Transverse colon (tissue), 4 donors: ENCODE data around the gene R3HDM4. TPM values are rescaled to one million over a fixed set of nuclear protein-coding genes. Genes with fewer than 3 reads are reported as not detected.

Experiments
- DNase-seq: peaks from one replicate; pipeline ENCODE4 v3.0.0-alpha.2; 2019
- H3K27ac ChIP-seq, 4 donors: fragments of 200-600 bp; sonication (generic); 2 replicates each; pipeline ENCODE4 v1.5.1; 2016 to 2018; ENCODE audit warnings: inconsistent platforms in 4 of 4
- H3K27me3 ChIP-seq: fragments of 200-600 bp; sonication (generic); 2 replicates; pipeline ENCODE4 v1.5.1; 2017; ENCODE audit warnings: inconsistent platforms
- H3K36me3 ChIP-seq, 4 donors: fragments of 200-600 bp; sonication (generic); 2 replicates each; pipeline ENCODE4 v1.5.1; 2017 to 2019; ENCODE audit warnings: inconsistent platforms in 4 of 4
- H3K4me1 ChIP-seq, 4 donors: fragments of 200-600 bp; sonication (generic); 2 replicates each; pipeline ENCODE4 v1.5.1; 2017 to 2020; ENCODE audit warnings: inconsistent platforms in 4 of 4
- H3K4me3 ChIP-seq, 4 donors: fragments of 200-600 bp; sonication (generic); 1 replicate in 1 of 4; 2 replicates in 3 of 4; pipeline versions ENCODE4 v1.5.1 to v1.6.1; 2017 to 2019; ENCODE audit warnings: inconsistent platforms in 4 of 4
- H3K9me3 ChIP-seq, 2 donors: fragments of 200-600 bp; sonication (generic); 2 replicates each; pipeline ENCODE4 v1.5.1; 2017 to 2019; ENCODE audit warnings: inconsistent platforms in 2 of 2
- CTCF ChIP-seq, 5 experiments: fragments of 200-600 bp in 3 of 5; fragments of 450-650 bp in 2 of 5; sonication (generic) in 3 of 5; IDR thresholded peaks; 1 replicate in 2 of 5; 2 replicates in 3 of 5; pipeline ENCODE4 v1.5.1; 2016 to 2017; ENCODE audit warnings: antibody characterized with exemption in 5 of 5, inconsistent platforms in 3 of 5, mild to moderate bottlenecking in 2 of 5, moderate library complexity in 1 of 5
- EP300 ChIP-seq: sonication (generic); formaldehyde crosslinking; IDR thresholded peaks from one replicate; pipeline ENCODE4 v1.6.1; 2017; ENCODE audit warnings: antibody characterized with exemption, low read depth
- POLR2A ChIP-seq: fragments of 450-650 bp; IDR thresholded peaks from one replicate; pipeline ENCODE4 v1.6.1; 2016; ENCODE audit warnings: antibody characterized with exemption, mild to moderate bottlenecking, moderate library complexity
- POLR2AphosphoS5 ChIP-seq, 3 donors: sonication (generic); formaldehyde crosslinking; IDR thresholded peaks; one replicate each; pipeline ENCODE4 v1.6.1; 2016; ENCODE audit warnings: antibody characterized with exemption in 3 of 3
- WGBS, 2 donors: methylation state at CpG; one replicate each; pipeline ENCODE4 v1.1.5; 2018; ENCODE audit warnings: low coverage in 1 of 2; 5-methylcytosine and 5-hydroxymethylcytosine counted together
- in situ Hi-C, 4 donors: fragments of 200-750 bp; cut with MboI; loops; one replicate each; pipeline versions ENCODE4 v1.15.0 to v1.15.1; 2017; ENCODE audit warnings: low sequenced_read_pairs in 3 of 4, low pct_ligation_motif_present in 1 of 4, low pct_unique_long_range_greater_than_20kb in 1 of 4
- intact Hi-C: fragments of 100-400 bp; cut with DNase I; formaldehyde crosslinking; loops from one replicate; pipeline ENCODE4 v1.15.1; 2023; ENCODE audit warnings: low total_unique reads
- total RNA-seq, 4 donors: library from RNA; depleted of rRNA; stranded (reverse); fragments of >200 nt; gene quantifications; one replicate each; pipeline ENCODE4 v1.1.0, GENCODE V29; 2016

R3HDM4 gene
- total RNA-seq, 4 donors from 2014 or later: 43.8 to 49.4 (median 46.7) TPM

DNA sequence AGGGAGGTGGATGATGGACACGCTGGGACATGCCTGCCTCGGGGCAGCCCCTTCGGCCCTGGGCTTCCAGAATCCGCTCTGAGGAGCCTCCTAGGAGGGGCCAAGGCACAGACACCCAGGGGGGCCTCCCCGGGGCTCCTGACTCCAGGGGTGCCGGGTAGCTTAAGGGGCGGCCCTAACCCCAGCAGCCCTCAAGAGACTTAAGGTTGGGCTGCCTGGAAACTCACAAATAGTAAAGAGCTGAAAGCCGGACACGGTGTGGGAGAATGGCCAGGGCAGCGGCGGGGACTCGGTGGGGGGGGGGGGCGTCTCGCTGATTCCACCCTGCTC, 20.5 kb upstream of the R3HDM4 start:
- Histone ChIP-seq H3K9me3 (no peaks in the 10 kb centered on the region), H3K27me3 (no peaks in the 10 kb centered on the region), H3K4me1 (peaks cover 22 to 39% (median 33%) of the 10 kb centered on the region in 4 donors), H3K36me3 (no peaks in the 10 kb centered on the region), H3K4me3 (no peak overlapping the region), H3K27ac (peak overlapping the region; percentile 68 to 88 (median 79))
- TF ChIP-seq POLR2AphosphoS5 (IDR thresholded peaks at IDR 0.05): no peak
- no peak for TF ChIP-seq POLR2A
- no peak for TF ChIP-seq EP300
- TF ChIP-seq CTCF (IDR thresholded peaks at IDR 0.05): no peak
- 72% methylated on average over 11 of the region's 14 CpGs; no CpG with 5 or more reads in 1 of the 2 donors for WGBS, 2 donors
- in situ Hi-C loops (no loop called here), intact Hi-C loops (no loop called here)
- no peak for DNase-seq

DNA sequence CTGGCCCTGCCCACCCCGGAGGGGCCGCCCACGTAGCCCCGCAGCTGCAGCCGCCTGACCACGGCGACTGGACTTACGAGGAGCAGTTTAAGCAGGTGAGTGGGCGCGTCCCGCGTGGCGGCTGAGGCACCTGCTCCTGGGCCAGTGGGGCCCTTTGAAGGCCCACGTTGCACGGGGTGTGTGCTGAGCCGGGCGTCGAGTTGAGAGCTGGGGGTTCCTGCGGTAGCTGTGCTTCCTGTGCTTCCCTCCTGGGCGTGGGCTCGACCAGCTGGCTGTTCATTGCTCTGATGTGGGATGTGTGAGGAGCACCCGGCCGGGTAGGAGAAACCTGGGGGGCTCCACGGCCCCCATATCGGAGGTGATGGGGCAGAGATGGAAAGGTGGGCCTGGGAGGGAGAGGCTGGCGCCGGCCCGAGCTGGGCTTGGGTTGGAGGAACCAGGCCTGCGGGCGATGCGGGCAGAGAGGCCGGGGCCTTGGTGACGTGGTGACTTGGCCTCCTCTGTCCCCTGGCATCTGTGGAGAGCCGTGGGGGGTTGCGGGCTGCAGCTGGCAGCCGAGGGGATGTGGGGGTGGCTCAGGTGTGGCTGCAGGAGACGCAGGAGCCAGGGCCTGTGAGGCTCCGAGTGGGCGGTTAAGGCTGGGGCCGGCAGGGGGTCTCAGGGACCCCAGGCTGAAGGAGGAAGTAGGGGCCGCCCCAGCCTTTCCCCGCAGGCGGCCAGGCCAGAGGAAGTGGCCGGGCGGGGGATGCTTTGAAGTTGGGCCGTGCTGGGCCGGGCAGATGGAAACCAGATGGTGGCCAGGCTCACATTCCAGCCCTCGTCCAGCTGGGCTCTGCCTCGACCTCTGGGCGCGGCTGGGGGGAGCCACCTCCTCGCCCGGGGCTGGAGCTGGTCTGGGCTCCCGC, 19.9 kb upstream of the R3HDM4 start:
- peak overlapping the region; percentile 68 to 88 (median 79) for H3K27ac ChIP-seq
- no peaks in the 10 kb centered on the region for H3K27me3 ChIP-seq
- WGBS, 2 donors: 33% methylated on average over 51 of the region's 54 CpGs; no CpG with 5 or more reads in 1 of the 2 donors
- H3K4me3 ChIP-seq: peak overlapping the region in 2 of 4 donors; percentile 4 to 6
- DNase-seq: peak; percentile 75
- peaks cover 22 to 41% (median 33%) of the 10 kb centered on the region in 4 donors for H3K4me1 ChIP-seq
- H3K9me3 ChIP-seq: no peaks in the 10 kb centered on the region
- no peak for TF ChIP-seq POLR2A
- peak; percentile 76 to 91 (median 88) for TF ChIP-seq POLR2AphosphoS5 (IDR thresholded peaks at IDR 0.05)
- no peak for TF ChIP-seq EP300
- no peak for TF ChIP-seq CTCF (IDR thresholded peaks at IDR 0.05)
- in situ Hi-C loops: no loop called here
- no peaks in the 10 kb centered on the region for H3K36me3 ChIP-seq
- intact Hi-C loops: no loop called here

DNA sequence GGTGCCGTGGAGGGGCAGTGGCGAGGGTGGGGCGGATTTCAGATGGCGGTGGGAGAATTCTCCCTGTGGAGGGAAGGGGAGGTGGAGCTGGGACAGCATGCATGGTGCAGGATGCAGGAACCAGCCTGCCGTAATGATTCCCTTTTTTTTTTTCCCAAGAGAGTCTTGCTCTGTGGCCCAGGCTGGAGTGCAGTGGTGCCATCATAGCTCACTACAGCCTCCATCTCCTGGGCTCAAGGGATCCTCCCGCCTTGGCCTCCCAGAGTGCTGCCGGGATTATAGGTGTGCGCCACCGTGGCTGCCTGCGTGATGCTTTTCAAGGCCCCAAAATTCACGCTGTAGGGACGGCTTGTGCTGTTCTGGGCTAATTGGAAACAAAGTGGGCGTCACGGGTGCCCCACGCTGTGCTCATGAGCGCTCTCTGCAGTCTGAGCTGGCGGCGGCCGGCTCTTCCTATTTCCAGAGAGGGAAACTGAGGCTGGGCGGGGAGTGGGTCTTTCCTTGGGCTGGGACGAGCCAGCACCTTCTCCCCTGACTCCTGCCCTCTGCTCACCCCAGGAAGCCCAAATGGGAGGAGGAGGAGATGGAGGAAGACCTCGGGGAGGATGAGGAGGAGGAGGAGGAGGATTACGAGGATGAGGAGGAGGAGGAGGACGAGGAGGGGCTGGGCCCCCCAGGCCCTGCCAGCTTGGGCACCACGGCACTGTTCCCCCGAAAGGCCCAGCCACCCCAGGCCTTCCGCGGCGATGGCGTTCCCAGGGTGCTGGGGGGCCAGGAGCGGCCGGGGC, 19.0 kb upstream of the R3HDM4 start:
- intact Hi-C loops (no loop called here), in situ Hi-C loops (no loop called here)
- DNase-seq: no peak
- H3K36me3 ChIP-seq: no peaks in the 10 kb centered on the region
- peaks cover 31 to 49% (median 37%) of the 10 kb centered on the region in 4 donors for H3K4me1 ChIP-seq
- H3K27me3 ChIP-seq: no peaks in the 10 kb centered on the region
- no peak for TF ChIP-seq POLR2A
- no peak for TF ChIP-seq CTCF (IDR thresholded peaks at IDR 0.05)
- no peak for TF ChIP-seq EP300
- no peak for TF ChIP-seq POLR2AphosphoS5 (IDR thresholded peaks at IDR 0.05)
- no peak overlapping the region for H3K4me3 ChIP-seq
- H3K9me3 ChIP-seq: no peaks in the 10 kb centered on the region
- H3K27ac ChIP-seq: peak overlapping the region; percentile 68 to 88 (median 79)
- WGBS, 2 donors: 83 to 100% methylated on average over 4 to 32 of the region's 32 CpGs

- H3K9me3 ChIP-seq: no peaks in the 10 kb centered on the region
- H3K4me3 ChIP-seq: no peak overlapping the region
- intact Hi-C loops (loop anchor here (10.0 kb wide), 1 partner anchor 175 kb away; the partner anchor contains the start of gene GPX4), in situ Hi-C loops (loop anchor here in 3 of 4 donors (10.0 kb wide), 3 partner anchors 55 to 165 kb away; partner anchors contain the start of genes CFD (in 1 of the 3), ELANE (in 1 of the 3) and WDR18 (in 1 of the 3))
- WGBS, 2 donors: 94% methylated on average over 6 of the region's 6 CpGs; no CpG with 5 or more reads in 1 of the 2 donors
- no peaks in the 10 kb centered on the region for H3K36me3 ChIP-seq
- peaks cover 27 to 48% (median 37%) of the 10 kb centered on the region in 4 donors for H3K4me1 ChIP-seq
- no peak for DNase-seq
- no peak overlapping the region for H3K27ac ChIP-seq
- H3K27me3 ChIP-seq: no peaks in the 10 kb centered on the region
- TF ChIP-seq POLR2A: no peak
- TF ChIP-seq CTCF (IDR thresholded peaks at IDR 0.05): no peak
- TF ChIP-seq POLR2AphosphoS5 (IDR thresholded peaks at IDR 0.05): no peak
- no peak for TF ChIP-seq EP300
Observed at GRCh38 chr19:929891-930258, 16.9 kb upstream of the R3HDM4 start.
